ENCODE results near the gene ATP4B. TPM values are rescaled to one million over a fixed set of nuclear protein-coding genes. Genes with fewer than 3 reads are reported as not detected.

Gene ATP4B
- total RNA-seq, 3 donors from 2014 or later (not counting 1 experiment from before 2014, with no cell fraction given): not detected

DNA sequence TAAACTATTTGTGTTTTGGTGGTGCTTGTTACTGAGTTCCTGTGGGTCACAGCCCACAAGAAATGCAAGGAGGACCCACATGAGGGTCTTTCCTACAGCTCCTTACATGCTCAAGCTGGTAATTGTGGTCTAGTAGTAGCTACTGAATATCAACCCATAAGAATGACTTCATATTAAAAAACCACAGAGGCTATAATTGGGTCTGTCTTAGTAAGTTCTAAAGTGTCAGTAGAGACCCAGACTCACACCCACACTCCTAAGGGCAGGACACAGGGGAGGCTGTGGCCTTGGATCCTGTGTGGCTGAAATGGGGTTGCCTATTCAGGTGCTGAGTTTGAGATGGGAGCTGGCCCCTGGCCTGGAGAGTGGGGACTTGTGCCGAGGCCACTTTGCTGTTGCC is 53.8 kb downstream of the ATP4B start:
- WGBS (ENCODE audit: insufficient coverage): 100% methylated on average over 1 of the region's 1 CpG
- no peak overlapping the region for H3K4me3 ChIP-seq (ENCODE audit: low read length)

GRCh38 chr13:113603116-113603710 is 54.8 kb downstream of the ATP4B start:
- Mint-ChIP-seq H3K4me3 (no peak overlapping the region), H3K36me3 (no peaks in the 10 kb centered on the region), H3K4me1 (peaks cover 47 to 58% of the 10 kb centered on the region in 2 donors), H3K27ac (no peak overlapping the region), H3K27me3 (ENCODE audit: low read depth in 2 of 2) (no peaks in the 10 kb centered on the region), H3K9me3 (no peaks in the 10 kb centered on the region)
- H3K4me3 ChIP-seq (ENCODE audit: low read length): no peak overlapping the region
- DNase-seq (no peak), ATAC-seq (no peak)
- no peak overlapping the region for H3K27ac ChIP-seq (ENCODE audit: low read length)
- peaks cover 32% of the 10 kb centered on the region for H3K4me1 ChIP-seq (ENCODE audit: control insufficient read depth, insufficient read depth, low read length)
- peaks cover 4% of the 10 kb centered on the region for H3K9me3 ChIP-seq (ENCODE audit: control insufficient read depth, insufficient read depth, low read length)
- intact Hi-C loops (cut with micrococcal nuclease): no loop called here
- H3K27me3 ChIP-seq (ENCODE audit: control insufficient read depth, insufficient read depth, low read length): no peaks in the 10 kb centered on the region
- no peaks in the 10 kb centered on the region for H3K36me3 ChIP-seq (ENCODE audit: control insufficient read depth, insufficient read depth, low read length)
- no peak for TF ChIP-seq CTCF (IDR thresholded peaks at IDR 0.05)
- 87% methylated on average over 13 of the region's 13 CpGs for WGBS (ENCODE audit: insufficient coverage)

More for the DNA sequence above, 53.8 kb downstream of the ATP4B start:
- TF ChIP-seq CTCF (IDR thresholded peaks at IDR 0.05): no peak
- Mint-ChIP-seq H3K27ac (peak overlapping the region in 1 of 2 donors; percentile 20), H3K36me3 (no peaks in the 10 kb centered on the region), H3K27me3 (ENCODE audit: low read depth in 2 of 2) (no peaks in the 10 kb centered on the region), H3K9me3 (no peaks in the 10 kb centered on the region), H3K4me1 (peaks cover 47 to 60% of the 10 kb centered on the region in 2 donors), H3K4me3 (no peak overlapping the region)
- peaks cover 39% of the 10 kb centered on the region for H3K4me1 ChIP-seq (ENCODE audit: control insufficient read depth, insufficient read depth, low read length)
- no peak for DNase-seq
- intact Hi-C loops (cut with micrococcal nuclease): no loop called here
- no peaks in the 10 kb centered on the region for H3K27me3 ChIP-seq (ENCODE audit: control insufficient read depth, insufficient read depth, low read length)
- peaks cover 4% of the 10 kb centered on the region for H3K9me3 ChIP-seq (ENCODE audit: control insufficient read depth, insufficient read depth, low read length)
- no peak overlapping the region for H3K27ac ChIP-seq (ENCODE audit: low read length)
- ATAC-seq: no peak
- H3K36me3 ChIP-seq (ENCODE audit: control insufficient read depth, insufficient read depth, low read length): no peaks in the 10 kb centered on the region

DNA sequence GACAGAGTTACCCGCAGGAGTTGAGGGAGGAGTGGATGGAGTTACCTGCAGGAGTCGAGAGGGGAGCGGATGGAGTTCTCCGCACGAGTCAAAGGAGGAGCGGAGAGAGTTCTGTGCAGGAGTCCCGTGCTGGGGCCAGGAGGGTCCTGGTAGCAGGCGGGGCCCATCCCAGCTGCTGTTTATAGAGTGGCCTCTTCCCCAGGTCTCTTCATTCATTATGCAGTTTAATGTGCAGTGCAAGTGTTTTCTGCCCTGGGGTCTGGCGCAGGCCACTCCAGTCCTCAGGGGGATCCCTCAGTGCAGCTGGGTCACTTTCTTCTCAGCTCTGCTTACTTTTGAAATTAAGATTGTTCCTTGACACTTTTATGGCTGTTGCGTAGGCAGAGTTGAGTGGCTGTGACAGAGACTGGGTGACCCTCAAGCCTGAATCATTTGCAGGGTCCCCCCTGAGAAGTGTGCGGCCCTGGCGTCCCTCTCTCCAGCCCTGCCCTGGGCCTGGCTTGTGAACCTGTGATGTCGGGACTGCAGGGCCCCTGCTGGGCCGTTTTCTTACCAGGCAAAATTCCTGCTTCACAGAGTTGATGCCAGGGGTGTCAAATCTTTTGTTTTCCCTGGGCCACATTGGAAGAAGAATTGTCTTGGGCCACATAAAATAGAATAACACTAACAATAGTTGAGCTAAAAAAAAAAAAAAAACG is 55.6 kb downstream of the ATP4B start:
- Mint-ChIP-seq H3K9me3 (no peaks in the 10 kb centered on the region), H3K4me1 (peaks cover 39 to 53% of the 10 kb centered on the region in 2 donors), H3K27me3 (ENCODE audit: low read depth in 2 of 2) (no peaks in the 10 kb centered on the region), H3K4me3 (no peak overlapping the region), H3K27ac (no peak overlapping the region), H3K36me3 (no peaks in the 10 kb centered on the region)
- intact Hi-C loops (cut with micrococcal nuclease): no loop called here
- no peak overlapping the region for H3K4me3 ChIP-seq (ENCODE audit: low read length)
- ATAC-seq (no peak), DNase-seq (no peak)
- H3K36me3 ChIP-seq (ENCODE audit: control insufficient read depth, insufficient read depth, low read length): no peaks in the 10 kb centered on the region
- no peaks in the 10 kb centered on the region for H3K27me3 ChIP-seq (ENCODE audit: control insufficient read depth, insufficient read depth, low read length)
- H3K4me1 ChIP-seq (ENCODE audit: control insufficient read depth, insufficient read depth, low read length): peaks cover 24% of the 10 kb centered on the region
- no peak for TF ChIP-seq CTCF (IDR thresholded peaks at IDR 0.05)
- no peak overlapping the region for H3K27ac ChIP-seq (ENCODE audit: low read length)
- peaks cover 4% of the 10 kb centered on the region for H3K9me3 ChIP-seq (ENCODE audit: control insufficient read depth, insufficient read depth, low read length)
- 95% methylated on average over 15 of the region's 15 CpGs for WGBS (ENCODE audit: insufficient coverage)
